ENCODE results near the gene RNF20. TPM values are rescaled to one million over a fixed set of nuclear protein-coding genes. Genes with fewer than 3 reads are reported as not detected.
A peak's percentile ranks its signal among the peaks of the same experiment; 100 is the strongest.

The RNF20 gene
- total and polyA plus RNA-seq, 2 of the 13 experiments (the other 11 are each of a cell fraction or from before 2014, with no cell fraction given), result 12.7 to 37.6 TPM

- TF ChIP-seq ATF7 (IDR thresholded peaks at IDR 0.05) (peak; percentile 50), ATF7 (CRISPR knock-in tag; IDR thresholded peaks at IDR 0.05) (no peak), THYN1 (CRISPR knock-in tag; IDR thresholded peaks at IDR 0.05; ENCODE audit: borderline replicate concordance, low read depth) (no peak), CHCHD3 (CRISPR knock-in tag; IDR thresholded peaks at IDR 0.05) (no peak), ZNF382 (CRISPR knock-in tag; IDR thresholded peaks at IDR 0.05; ENCODE audit: borderline replicate concordance) (no peak), SRF (IDR thresholded peaks at IDR 0.05; ENCODE audit: low read depth, low read length) (no peak)
- TF ChIP-seq, protein P1, sequence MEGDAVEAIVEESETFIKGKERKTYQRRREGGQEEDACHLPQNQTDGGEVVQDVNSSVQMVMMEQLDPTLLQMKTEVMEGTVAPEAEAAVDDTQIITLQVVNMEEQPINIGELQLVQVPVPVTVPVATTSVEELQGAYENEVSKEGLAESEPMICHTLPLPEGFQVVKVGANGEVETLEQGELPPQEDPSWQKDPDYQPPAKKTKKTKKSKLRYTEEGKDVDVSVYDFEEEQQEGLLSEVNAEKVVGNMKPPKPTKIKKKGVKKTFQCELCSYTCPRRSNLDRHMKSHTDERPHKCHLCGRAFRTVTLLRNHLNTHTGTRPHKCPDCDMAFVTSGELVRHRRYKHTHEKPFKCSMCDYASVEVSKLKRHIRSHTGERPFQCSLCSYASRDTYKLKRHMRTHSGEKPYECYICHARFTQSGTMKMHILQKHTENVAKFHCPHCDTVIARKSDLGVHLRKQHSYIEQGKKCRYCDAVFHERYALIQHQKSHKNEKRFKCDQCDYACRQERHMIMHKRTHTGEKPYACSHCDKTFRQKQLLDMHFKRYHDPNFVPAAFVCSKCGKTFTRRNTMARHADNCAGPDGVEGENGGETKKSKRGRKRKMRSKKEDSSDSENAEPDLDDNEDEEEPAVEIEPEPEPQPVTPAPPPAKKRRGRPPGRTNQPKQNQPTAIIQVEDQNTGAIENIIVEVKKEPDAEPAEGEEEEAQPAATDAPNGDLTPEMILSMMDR (CRISPR knock-in tag; IDR thresholded peaks at IDR 0.05), result peak; percentile 58
Observed at GRCh38 chr9:101566904-101567724, 33.5 kb downstream of the RNF20 start (continued).

GRCh38 chr9:101567725-101568350 lies 34.2 kb downstream of the RNF20 start:
- ChIA-PET CTCF (ENCODE audit: low intra/inter-chr PET ratio, low total read pairs) (interaction anchor here (1.0 to 1.9 kb wide), 3 partner anchors 103 to 109 kb away, joined by 3 to 8 read pairs (median 4); no protein-coding TSS in a partner anchor), POLR2A (no interaction called here)
- no peak overlapping the region for H2AFZ ChIP-seq (ENCODE audit: low read length)
- ATAC-seq, result no peak
- intact Hi-C loops (cut with micrococcal nuclease; ENCODE audit: unreplicated experiment), result loop anchor here (1.0 to 10.0 kb wide), 2 partner anchors 109 to 453 kb away; no protein-coding TSS in a partner anchor
- H3K4me2 ChIP-seq (ENCODE audit: low read depth, low read length), result no peak overlapping the region
- H4K20me1 ChIP-seq (ENCODE audit: insufficient read depth, low read length), result no peaks in the 10 kb centered on the region
- FAIRE-seq, result no peak
- no peaks in the 10 kb centered on the region for H3K9me3 ChIP-seq (ENCODE audit: low read length)
- H3K36me3 ChIP-seq (replicated peaks in 1 of 2; ENCODE audit: control insufficient read depth in 1 of 2, insufficient read depth in 2 of 2, low read length in 2 of 2), result peaks cover 0 to 15% of the 10 kb centered on the region in 2 experiments; a peak in 2 of 5 replicates
- 96% methylated on average over 3 of the region's 3 CpGs for WGBS (ENCODE audit: low lambda C conversion rate)
- TF ChIP-seq, protein P2, sequence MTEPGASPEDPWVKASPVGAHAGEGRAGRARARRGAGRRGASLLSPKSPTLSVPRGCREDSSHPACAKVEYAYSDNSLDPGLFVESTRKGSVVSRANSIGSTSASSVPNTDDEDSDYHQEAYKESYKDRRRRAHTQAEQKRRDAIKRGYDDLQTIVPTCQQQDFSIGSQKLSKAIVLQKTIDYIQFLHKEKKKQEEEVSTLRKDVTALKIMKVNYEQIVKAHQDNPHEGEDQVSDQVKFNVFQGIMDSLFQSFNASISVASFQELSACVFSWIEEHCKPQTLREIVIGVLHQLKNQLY (CRISPR knock-in tag; IDR thresholded peaks at IDR 0.05), result no peak
- TF ChIP-seq, protein P3, sequence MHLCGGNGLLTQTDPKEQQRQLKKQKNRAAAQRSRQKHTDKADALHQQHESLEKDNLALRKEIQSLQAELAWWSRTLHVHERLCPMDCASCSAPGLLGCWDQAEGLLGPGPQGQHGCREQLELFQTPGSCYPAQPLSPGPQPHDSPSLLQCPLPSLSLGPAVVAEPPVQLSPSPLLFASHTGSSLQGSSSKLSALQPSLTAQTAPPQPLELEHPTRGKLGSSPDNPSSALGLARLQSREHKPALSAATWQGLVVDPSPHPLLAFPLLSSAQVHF (CRISPR knock-in tag; IDR thresholded peaks at IDR 0.05), result no peak
- TF ChIP-seq ZNF883 (CRISPR knock-in tag; IDR thresholded peaks at IDR 0.05; ENCODE audit: not compliant biosample characterization), result no peak
- no peak for DNase-seq (ENCODE audit: low spot score)
- H3K27me3 ChIP-seq (ENCODE audit: control insufficient read depth in 1 of 2, insufficient read depth in 2 of 2, low read length in 2 of 2), result no peaks in the 10 kb centered on the region
- H3K79me2 ChIP-seq (ENCODE audit: insufficient read depth, low read length), result no peaks in the 10 kb centered on the region
- no peak overlapping the region for H3K27ac ChIP-seq (ENCODE audit: extremely low read length, insufficient read depth, low read length)
- no peak overlapping the region for H3K9ac ChIP-seq (ENCODE audit: insufficient read depth, low read depth, low read length)
- H3K4me1 ChIP-seq (ENCODE audit: insufficient read depth, low read length), result no peaks in the 10 kb centered on the region
- H3K4me3 ChIP-seq (replicated peaks in 1 of 3; ENCODE audit: insufficient read depth in 1 of 3, low read depth in 2 of 3, low read length in 3 of 3), result no peak overlapping the region
- in situ Hi-C loops (cut with HindIII; ENCODE audit: extremely low pct_ligation_motif_present, low pct_unique_long_range_greater_than_20kb), result no loop called here
- BruUV-seq (replicated peaks), result no TSS peak

All from HepG2 (cell line).